HFF-Myc (cell line): ENCODE results near the gene KIF18B.

Experiments used
- DNase-seq: peaks from one replicate; pipeline ENCODE4 v3.0.0-alpha.2; 2011; ENCODE audit warnings: low read depth; ENCODE audit errors: extremely low read depth
- H3K4me3 ChIP-seq: replicated peaks from 2 replicates; pipeline ENCODE4 v1.5.1; 2011; ENCODE audit warnings: low read depth, mild to moderate bottlenecking, control low read depth, low read length
- CTCF ChIP-seq: IDR thresholded peaks from 2 replicates; pipeline ENCODE4 v1.5.1; 2012; ENCODE audit warnings: mild to moderate bottlenecking, low read depth, low read length, control low read depth; ENCODE audit errors: missing control alignments

KIF18B gene

DNA sequence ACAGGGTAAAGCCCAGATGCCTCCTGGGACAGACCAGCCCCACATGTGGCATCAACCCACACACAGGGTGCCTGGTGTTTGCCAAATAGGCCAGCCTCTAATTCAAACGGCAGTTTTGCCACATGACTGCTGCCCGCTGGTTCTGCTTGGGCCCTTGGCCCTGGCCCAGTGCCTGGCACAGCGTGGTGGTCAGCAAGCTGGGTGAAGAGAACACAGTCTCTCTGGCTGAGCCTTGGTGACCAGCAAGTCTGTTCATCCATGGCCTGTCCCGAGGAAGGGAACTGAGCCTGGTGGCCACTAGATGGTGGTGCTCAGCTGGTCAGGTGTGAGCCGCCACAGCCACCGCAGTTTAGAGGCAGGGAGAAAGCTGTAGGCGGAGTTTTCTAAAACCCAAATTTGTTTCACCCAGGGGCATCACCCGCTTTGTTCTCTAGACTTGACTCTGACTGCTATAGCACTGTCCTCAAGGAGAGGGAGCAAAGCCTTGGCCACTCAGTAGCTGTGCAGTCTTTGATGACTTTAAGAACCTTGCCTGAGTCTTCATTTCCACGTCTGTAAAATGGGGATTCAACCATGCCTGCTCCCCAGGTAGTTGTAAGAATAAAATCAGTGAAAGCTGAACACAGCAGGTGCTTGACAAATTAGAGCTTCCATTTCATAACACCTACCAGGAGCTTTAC, 27.5 kb downstream of the KIF18B start:
- peak; percentile 84 for TF ChIP-seq CTCF
- no peak overlapping the region for H3K4me3 ChIP-seq
- DNase-seq, result peak; percentile 55

DNA sequence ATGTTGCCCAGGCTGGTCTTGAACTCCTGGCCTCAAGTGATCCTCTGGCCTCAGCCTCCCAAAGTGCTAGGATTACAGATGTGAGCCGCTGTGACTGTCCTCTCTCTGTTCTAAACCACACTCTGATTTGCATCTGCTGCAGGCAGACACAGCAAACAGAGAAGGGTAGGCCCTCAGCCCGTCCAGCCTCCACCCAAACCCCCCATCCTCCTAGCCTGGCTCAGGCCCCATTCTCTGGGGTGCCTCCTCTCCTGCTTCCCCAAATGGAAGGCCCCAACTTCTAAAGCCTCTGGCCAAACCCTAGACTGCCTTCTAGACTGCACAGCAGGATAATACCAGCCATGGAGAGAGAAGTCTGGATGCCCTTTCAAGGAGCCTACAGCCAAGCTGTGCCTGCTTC, 28.2 kb downstream of the KIF18B start:
- H3K4me3 ChIP-seq, result no peak overlapping the region
- no peak for TF ChIP-seq CTCF
- no peak for DNase-seq

GRCh38 chr17:44918006-44918405, 29.6 kb downstream of the KIF18B start:
- no peak for DNase-seq
- TF ChIP-seq CTCF, result no peak
- no peak overlapping the region for H3K4me3 ChIP-seq

- no peak overlapping the region for H3K4me3 ChIP-seq
- TF ChIP-seq CTCF, result no peak
- DNase-seq, result no peak
Measured at GRCh38 chr17:44917456-44917855, 30.1 kb downstream of the KIF18B start.

DNA sequence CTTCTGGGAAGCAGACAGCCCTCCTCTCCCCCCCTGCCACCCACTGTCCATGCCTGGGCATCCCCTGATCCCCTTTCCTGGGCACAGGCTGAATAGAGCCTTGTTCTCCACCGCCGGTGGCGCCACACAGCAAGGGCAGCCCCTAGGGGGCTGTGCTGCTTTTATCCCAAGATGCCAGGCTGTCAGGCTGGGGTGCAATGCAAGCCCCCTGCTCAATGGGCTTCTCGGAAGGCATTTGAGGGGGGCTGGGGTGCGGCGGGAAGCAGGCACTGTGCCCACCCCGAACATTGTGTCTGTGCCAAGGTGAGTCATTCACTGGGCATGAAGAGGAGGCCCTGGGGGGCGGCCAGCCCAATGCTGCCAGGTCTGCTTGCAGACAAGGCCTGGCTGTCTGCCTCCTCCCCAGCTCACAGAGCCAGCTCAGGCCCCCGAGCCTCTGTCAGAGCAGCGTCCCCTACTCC, 30.8 kb downstream of the KIF18B start:
- no peak for DNase-seq
- no peak for TF ChIP-seq CTCF
- H3K4me3 ChIP-seq, result no peak overlapping the region

GRCh38 chr17:44915862-44916780, 31.5 kb downstream of the KIF18B start:
- TF ChIP-seq CTCF, result no peak
- DNase-seq, result no peak
- H3K4me3 ChIP-seq, result no peak overlapping the region
